ENCODE results near the gene CRCP. TPM values are rescaled to one million over a fixed set of nuclear protein-coding genes. Genes with fewer than 3 reads are reported as not detected.

The CRCP gene
- total and polyA plus RNA-seq, 4 donors, result 13.0 to 52.6 (median 18.4) TPM

DNA sequence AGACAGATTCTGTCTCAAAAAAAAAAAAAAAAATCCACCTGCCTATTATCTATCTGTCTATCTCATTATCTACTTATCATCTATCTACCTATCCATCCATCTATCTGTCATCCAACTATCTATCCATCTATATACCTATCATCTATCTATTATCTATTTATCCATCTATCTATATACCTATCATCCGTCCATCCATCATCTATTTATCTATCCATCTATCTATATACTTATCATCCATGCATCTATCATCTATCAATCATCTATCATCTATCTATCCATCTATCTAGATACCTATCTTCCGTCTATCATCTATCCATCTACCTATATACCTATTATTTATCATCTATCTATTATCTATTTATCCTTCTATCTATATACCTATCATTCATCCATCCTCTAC lies 74.0 kb downstream of the CRCP start:
- Histone ChIP-seq H3K9me3 (ENCODE audit: control insufficient read depth in 4 of 4, low read length in 3 of 4) (no peaks in the 10 kb centered on the region), H3K27me3 (ENCODE audit: control insufficient read depth in 4 of 4, insufficient read depth in 4 of 4, low read length in 3 of 4) (no peaks in the 10 kb centered on the region), H3K4me1 (ENCODE audit: control insufficient read depth in 4 of 4, insufficient read depth in 4 of 4, low read length in 3 of 4) (peaks cover 10 to 31% (median 19%) of the 10 kb centered on the region in 4 donors), H3K9ac (ENCODE audit: low read depth in 1 of 2, low read length in 2 of 2) (no peak overlapping the region), H3K36me3 (ENCODE audit: control insufficient read depth in 4 of 4, insufficient read depth in 3 of 4, low read depth in 1 of 4, low read length in 3 of 4) (no peaks in the 10 kb centered on the region), H3K4me3 (ENCODE audit: low read depth in 1 of 3, low read length in 3 of 3) (no peak overlapping the region), H3K27ac (ENCODE audit: low read depth in 1 of 2, low read length in 2 of 2) (peak overlapping the region; percentile 85 to 92)
- no peak for DNase-seq (ENCODE audit: low spot score)
- TF ChIP-seq NR2F2 (IDR thresholded peaks at IDR 0.05), result no peak
- TF ChIP-seq, protein P1, sequence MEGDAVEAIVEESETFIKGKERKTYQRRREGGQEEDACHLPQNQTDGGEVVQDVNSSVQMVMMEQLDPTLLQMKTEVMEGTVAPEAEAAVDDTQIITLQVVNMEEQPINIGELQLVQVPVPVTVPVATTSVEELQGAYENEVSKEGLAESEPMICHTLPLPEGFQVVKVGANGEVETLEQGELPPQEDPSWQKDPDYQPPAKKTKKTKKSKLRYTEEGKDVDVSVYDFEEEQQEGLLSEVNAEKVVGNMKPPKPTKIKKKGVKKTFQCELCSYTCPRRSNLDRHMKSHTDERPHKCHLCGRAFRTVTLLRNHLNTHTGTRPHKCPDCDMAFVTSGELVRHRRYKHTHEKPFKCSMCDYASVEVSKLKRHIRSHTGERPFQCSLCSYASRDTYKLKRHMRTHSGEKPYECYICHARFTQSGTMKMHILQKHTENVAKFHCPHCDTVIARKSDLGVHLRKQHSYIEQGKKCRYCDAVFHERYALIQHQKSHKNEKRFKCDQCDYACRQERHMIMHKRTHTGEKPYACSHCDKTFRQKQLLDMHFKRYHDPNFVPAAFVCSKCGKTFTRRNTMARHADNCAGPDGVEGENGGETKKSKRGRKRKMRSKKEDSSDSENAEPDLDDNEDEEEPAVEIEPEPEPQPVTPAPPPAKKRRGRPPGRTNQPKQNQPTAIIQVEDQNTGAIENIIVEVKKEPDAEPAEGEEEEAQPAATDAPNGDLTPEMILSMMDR (IDR thresholded peaks at IDR 0.05; ENCODE audit: low read depth, low read length, missing input control), result no peak
- no peak for TF ChIP-seq RXRA (IDR thresholded peaks at IDR 0.05)
- WGBS, result 96% methylated on average over 2 of the region's 2 CpGs

DNA sequence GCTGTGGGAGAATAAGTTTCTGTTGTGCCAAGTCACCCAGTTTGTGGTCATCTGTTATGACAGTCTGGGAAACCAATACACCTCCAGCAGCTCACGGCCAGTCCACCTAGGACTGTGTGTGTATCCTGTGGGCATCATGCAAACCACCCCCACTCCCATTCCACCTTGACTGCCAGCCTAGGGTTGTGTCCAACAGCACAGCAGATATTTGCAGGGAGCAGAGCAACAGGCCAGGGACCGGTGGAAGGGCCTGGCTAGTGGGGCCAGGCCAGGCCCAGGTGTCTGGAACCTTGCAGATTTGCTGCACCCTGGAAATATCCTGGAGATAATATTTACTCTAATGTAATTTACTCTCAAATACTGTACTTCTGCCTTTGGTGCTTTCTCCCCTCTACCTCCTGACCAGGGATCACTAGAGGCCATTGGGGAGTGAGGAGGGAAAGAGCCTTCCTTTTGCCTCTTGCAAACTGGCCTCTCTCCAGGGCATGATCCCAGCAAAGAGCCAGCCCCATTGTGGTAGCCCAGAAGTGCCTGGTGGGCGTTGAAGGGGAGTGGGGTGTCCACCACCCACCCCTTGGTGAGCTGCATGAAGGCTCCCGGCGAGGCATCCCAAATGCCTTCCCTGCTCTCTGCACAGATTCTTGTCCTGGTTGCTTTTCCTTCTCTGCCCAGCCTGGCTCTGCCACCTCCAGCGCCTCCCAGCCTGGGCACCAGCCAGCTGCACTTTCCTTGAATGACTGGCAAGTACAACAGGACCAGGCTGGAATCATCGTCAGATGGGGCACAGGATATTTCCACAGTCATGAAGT lies 75.3 kb downstream of the CRCP start:
- H3K9ac ChIP-seq (ENCODE audit: low read depth in 1 of 2, low read length in 2 of 2), result peak overlapping the region; percentile 56 to 71
- TF ChIP-seq, protein P2, sequence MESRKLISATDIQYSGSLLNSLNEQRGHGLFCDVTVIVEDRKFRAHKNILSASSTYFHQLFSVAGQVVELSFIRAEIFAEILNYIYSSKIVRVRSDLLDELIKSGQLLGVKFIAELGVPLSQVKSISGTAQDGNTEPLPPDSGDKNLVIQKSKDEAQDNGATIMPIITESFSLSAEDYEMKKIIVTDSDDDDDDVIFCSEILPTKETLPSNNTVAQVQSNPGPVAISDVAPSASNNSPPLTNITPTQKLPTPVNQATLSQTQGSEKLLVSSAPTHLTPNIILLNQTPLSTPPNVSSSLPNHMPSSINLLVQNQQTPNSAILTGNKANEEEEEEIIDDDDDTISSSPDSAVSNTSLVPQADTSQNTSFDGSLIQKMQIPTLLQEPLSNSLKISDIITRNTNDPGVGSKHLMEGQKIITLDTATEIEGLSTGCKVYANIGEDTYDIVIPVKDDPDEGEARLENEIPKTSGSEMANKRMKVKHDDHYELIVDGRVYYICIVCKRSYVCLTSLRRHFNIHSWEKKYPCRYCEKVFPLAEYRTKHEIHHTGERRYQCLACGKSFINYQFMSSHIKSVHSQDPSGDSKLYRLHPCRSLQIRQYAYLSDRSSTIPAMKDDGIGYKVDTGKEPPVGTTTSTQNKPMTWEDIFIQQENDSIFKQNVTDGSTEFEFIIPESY (IDR thresholded peaks at IDR 0.05), result no peak
- TF ChIP-seq TAF1 (conservative IDR thresholded peaks at IDR 0.05), result peak; percentile 73
- TF ChIP-seq, protein P3, sequence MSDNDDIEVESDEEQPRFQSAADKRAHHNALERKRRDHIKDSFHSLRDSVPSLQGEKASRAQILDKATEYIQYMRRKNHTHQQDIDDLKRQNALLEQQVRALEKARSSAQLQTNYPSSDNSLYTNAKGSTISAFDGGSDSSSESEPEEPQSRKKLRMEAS (IDR thresholded peaks at IDR 0.05), result no peak
- H3K27me3 ChIP-seq (ENCODE audit: control insufficient read depth in 4 of 4, insufficient read depth in 4 of 4, low read length in 3 of 4), result no peaks in the 10 kb centered on the region
- peaks cover 7 to 31% (median 19%) of the 10 kb centered on the region in 4 donors for H3K4me1 ChIP-seq (ENCODE audit: control insufficient read depth in 4 of 4, insufficient read depth in 4 of 4, low read length in 3 of 4)
- H3K27ac ChIP-seq (ENCODE audit: low read depth in 1 of 2, low read length in 2 of 2), result peak overlapping the region; percentile 92 to 99
- peak overlapping the region in 2 of 3 donors; percentile 3 to 32 for H3K4me3 ChIP-seq (ENCODE audit: low read depth in 1 of 3, low read length in 3 of 3)
- DNase-seq (ENCODE audit: low spot score), result no peak
- WGBS, result 40% methylated on average over 7 of the region's 7 CpGs
- no peaks in the 10 kb centered on the region for H3K9me3 ChIP-seq (ENCODE audit: control insufficient read depth in 4 of 4, low read length in 3 of 4)
- no peaks in the 10 kb centered on the region for H3K36me3 ChIP-seq (ENCODE audit: control insufficient read depth in 4 of 4, insufficient read depth in 3 of 4, low read depth in 1 of 4, low read length in 3 of 4)

DNA sequence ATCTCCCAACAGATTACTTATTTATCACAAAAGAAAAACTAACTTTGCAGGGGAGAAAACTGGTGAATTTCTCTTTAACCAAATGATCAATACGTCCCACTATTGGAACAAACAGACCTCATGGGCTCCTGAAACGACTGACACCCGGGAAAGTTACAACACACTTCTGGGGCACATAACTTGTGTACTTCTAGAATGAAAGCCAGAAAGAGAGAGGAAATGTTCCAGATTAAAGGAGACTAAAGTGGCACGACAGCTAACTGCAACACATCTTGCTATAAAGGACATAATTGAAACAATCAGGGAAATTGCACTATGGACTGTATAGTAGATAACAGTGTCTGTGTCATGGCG lies 75.8 kb downstream of the CRCP start:
- Histone ChIP-seq H3K36me3 (ENCODE audit: control insufficient read depth in 4 of 4, insufficient read depth in 3 of 4, low read depth in 1 of 4, low read length in 3 of 4) (no peaks in the 10 kb centered on the region), H3K4me3 (ENCODE audit: low read depth in 1 of 3, low read length in 3 of 3) (no peak overlapping the region), H3K9ac (ENCODE audit: low read depth in 1 of 2, low read length in 2 of 2) (peak overlapping the region; percentile 56 to 71), H3K27ac (ENCODE audit: low read depth in 1 of 2, low read length in 2 of 2) (peak overlapping the region; percentile 92 to 99), H3K27me3 (ENCODE audit: control insufficient read depth in 4 of 4, insufficient read depth in 4 of 4, low read length in 3 of 4) (no peaks in the 10 kb centered on the region), H3K9me3 (ENCODE audit: control insufficient read depth in 4 of 4, low read length in 3 of 4) (no peaks in the 10 kb centered on the region), H3K4me1 (ENCODE audit: control insufficient read depth in 4 of 4, insufficient read depth in 4 of 4, low read length in 3 of 4) (peaks cover 5 to 32% (median 19%) of the 10 kb centered on the region in 4 donors)
- 28% methylated on average over 5 of the region's 5 CpGs for WGBS
- DNase-seq (ENCODE audit: low spot score), result no peak
- peak; percentile 41 to 74 for TF ChIP-seq JUND (IDR thresholded peaks at IDR 0.05)
- TF ChIP-seq, protein P4, sequence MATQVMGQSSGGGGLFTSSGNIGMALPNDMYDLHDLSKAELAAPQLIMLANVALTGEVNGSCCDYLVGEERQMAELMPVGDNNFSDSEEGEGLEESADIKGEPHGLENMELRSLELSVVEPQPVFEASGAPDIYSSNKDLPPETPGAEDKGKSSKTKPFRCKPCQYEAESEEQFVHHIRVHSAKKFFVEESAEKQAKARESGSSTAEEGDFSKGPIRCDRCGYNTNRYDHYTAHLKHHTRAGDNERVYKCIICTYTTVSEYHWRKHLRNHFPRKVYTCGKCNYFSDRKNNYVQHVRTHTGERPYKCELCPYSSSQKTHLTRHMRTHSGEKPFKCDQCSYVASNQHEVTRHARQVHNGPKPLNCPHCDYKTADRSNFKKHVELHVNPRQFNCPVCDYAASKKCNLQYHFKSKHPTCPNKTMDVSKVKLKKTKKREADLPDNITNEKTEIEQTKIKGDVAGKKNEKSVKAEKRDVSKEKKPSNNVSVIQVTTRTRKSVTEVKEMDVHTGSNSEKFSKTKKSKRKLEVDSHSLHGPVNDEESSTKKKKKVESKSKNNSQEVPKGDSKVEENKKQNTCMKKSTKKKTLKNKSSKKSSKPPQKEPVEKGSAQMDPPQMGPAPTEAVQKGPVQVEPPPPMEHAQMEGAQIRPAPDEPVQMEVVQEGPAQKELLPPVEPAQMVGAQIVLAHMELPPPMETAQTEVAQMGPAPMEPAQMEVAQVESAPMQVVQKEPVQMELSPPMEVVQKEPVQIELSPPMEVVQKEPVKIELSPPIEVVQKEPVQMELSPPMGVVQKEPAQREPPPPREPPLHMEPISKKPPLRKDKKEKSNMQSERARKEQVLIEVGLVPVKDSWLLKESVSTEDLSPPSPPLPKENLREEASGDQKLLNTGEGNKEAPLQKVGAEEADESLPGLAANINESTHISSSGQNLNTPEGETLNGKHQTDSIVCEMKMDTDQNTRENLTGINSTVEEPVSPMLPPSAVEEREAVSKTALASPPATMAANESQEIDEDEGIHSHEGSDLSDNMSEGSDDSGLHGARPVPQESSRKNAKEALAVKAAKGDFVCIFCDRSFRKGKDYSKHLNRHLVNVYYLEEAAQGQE (IDR thresholded peaks at IDR 0.05), result no peak
- peak; percentile 65 to 80 for TF ChIP-seq RXRA (IDR thresholded peaks at IDR 0.05)
- TF ChIP-seq YY1 (IDR thresholded peaks at IDR 0.05), result peak; percentile 84
- TF ChIP-seq, protein P1 (IDR thresholded peaks at IDR 0.05; ENCODE audit: low read depth, low read length, missing input control), result no peak
- TF ChIP-seq EGR1 (IDR thresholded peaks at IDR 0.05; ENCODE audit: low read depth in 2 of 2), result peak in 1 of 2 donors; percentile 58
- peak; percentile 26 for TF ChIP-seq HNF4G (IDR thresholded peaks at IDR 0.05)
- TF ChIP-seq HNF4A (conservative IDR thresholded peaks at IDR 0.05), result peak; percentile 69 to 70
- TF ChIP-seq, protein P5, sequence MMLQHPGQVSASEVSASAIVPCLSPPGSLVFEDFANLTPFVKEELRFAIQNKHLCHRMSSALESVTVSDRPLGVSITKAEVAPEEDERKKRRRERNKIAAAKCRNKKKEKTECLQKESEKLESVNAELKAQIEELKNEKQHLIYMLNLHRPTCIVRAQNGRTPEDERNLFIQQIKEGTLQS (IDR thresholded peaks at IDR 0.05), result peak; percentile 61
- TF ChIP-seq NR2F2 (IDR thresholded peaks at IDR 0.05), result no peak
- peak; percentile 83 for TF ChIP-seq SP1 (IDR thresholded peaks at IDR 0.05)

Measured in liver (tissue), 9 donors.